HG03460 (cell line): ENCODE measurements around the gene PHTF1.

Experiments used
- ATAC-seq: cut with Tn5 transposase; IDR thresholded peaks from one replicate; pipeline ENCODE4 v1.9.1; 2021; ENCODE audit not compliant: unreplicated experiment

The PHTF1 gene

DNA sequence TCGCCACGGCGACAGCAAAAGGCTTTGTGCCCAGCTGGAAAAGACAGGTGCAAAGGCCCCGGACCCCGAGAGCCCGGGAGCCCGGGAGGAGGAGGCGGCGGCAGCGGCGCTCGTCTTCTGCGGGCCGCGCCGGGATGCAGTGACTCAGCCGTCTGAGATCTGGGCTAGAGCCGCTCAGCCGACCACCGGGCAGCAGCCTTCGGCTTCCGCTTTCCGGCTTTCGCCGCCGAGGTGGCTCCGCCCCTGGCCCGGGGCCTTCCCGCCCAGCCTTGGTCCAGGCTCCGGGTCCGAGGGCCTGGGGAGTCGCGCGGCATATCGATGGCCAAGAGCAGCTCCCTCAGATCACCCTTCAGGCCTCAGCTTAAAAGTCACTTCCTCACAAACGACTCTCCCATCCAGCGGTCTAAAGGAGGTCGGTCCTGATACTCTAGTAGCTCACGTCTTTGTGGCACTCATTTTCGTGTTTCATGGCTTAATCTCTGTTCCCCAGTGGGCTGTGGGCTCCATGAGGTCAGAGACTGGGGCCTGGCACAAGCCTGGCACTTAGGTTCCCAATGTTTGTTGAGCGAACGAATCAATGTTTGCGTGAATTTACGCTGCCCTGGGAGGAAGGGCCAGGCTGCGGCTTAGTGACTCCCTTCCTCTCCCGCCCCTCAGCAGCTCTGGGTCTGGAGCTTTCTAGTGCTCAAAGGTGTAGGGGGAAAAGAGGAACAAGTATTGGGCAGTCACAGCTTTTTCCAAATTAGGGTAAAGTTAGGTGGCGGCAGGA lies at the start of gene PHTF1:
TSS of gene PHTF1 (minus strand) at position 154 of the 769 bp plus-strand sequence. CDS start 783 bp downstream, outside the sequence.
- peak; percentile 87 for ATAC-seq

DNA sequence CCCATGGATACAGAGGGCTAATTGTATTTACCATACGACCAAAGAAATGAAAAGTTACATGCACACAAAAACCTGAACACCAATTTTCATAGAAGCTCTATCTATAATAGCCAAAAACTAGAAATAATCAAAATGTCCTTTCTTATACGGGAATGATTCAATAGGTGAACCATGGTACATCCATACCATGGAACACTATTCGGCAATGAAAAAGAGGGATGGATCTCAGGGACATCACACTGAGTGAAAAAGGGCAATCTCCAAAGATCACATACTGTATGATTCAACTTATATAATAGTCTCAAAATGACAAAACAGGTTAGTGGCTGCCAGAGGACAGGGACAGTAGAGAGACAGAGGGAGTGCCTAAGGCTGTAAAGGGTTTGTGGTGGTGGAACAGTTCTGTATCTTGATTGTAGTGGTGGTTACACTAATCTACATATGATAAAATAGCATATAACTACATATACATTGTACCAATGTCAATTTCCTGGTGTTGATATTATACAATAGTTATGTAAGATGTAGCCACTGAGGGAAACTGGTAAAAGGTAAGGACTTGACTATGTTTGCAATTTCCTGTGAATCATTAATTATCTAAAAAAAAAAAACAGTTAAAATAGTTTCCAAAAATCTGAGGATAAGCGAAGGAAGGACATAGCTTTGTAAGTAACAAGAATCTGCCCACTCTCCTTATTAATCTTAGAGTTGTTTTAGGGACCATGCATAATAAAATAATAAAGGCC lies 49.3 kb upstream of the PHTF1 start:
- ATAC-seq = no peak

DNA sequence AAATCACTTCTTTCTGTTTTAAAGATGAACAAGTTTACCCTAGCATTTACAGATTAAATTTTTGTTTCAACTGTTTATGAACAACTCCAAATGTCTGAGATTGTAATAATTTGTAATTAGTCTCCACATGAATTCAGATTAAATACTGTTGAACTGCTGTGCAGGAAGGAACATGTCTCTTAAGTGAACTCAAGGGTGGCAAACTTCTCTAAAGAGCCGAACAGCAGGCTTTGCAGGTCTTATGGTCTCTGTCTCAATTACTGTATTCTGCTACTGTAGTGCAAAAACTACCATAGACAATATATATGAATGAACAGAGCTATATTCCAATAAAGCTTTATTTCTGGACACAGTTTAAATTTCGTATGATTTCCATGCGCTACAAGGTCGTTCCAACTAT lies 46.4 kb upstream of the PHTF1 start:
- ATAC-seq = no peak

DNA sequence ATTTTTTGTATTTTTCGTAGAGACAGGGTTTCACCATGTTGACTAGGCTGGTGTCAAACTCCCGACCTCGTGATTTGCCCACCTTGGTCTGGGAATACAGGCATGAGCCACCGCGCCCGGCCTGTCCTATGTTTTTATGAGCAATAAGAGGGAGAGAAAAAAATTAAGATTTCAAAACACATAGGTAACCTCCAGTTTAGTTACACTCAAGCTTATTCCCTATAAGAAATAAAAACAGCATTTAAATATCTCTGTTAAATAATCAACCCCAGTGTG lies 45.9 kb upstream of the PHTF1 start:
- ATAC-seq = no peak

DNA sequence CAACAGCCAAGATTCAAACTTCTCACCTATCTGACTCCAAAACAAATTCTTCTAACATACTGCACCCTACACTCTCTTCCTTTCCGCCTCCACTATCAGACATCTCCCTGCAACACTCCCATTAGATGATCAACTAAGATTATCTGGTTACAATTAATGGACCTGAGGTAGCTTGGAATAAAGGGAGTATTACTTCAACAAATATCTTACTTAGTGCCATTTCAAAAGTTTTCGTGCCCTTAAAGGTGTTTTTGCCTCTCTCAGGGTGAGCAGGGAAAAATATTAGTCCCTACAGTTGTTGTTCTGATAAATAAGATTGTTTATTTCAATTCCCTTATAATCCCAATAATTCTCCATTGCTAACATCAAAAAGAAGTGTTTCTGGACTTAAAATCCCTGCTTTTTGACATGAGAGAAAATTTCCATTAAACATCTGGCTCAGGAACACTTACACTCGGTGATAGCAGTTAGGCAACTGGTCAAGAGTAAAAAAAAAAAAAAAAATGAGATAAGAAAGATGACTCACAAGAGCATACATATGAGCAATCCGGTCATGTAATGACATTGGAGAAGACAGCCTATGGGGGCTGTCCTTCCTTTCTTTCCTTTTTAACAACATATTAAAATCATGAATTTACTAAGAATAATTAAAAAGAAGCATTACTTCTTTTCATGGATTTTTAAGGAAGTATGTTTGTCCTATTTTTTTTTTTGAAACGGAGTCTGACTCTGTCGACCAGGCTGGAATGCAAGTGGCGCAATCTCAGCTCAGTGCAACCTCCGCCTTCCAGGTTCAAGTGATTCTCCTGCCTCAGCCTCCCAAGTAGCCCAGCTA lies 45.4 kb upstream of the PHTF1 start:
- ATAC-seq = no peak

DNA sequence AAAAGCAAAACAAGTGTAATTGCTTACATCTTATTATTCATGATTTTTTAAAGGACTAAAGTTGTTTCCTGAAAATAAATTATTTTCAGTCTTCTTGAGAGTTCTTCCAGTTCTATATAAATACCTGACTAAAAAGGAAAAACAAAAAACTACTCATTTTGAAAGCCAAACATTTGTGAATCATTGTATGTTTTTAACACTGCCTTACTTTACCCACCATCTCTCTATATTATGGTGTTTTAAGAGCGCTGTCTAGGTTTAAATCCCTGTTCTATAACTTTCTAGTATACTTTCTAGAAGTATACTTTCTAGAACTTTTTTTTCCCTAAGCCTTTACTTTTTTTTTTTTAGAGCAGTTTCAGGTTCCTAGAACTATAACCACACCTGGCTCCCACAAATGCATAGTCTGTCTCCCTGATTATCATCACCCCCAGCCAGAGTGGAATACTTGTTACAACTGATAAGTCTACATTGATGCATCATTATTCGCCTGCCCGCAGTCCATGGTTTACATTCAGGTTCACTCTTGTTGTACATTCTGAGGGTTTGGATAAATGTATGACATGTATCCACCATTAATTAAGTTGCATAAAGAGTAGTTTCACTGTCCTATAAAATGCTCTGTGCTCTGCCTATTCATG lies 43.2 kb upstream of the PHTF1 start:
- no peak for ATAC-seq

DNA sequence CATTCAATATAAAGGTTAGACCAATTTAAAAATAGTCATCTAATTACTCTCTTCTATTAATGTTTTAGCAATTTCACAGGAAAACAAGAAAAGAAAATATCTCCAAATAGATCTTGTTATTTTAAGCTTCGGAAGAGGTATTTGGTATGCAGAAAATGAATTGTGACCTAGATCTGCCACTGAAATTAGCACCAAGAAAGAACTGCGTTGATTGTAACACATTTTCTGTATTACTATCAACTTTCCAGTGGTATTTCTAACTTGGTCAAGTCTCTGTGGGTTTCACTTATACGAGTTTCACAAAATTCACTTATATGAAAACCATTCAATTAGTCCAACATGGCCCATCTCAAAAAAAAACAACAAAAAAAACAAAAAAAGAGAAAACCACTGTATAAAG lies 41.2 kb upstream of the PHTF1 start:
- ATAC-seq = no peak

DNA sequence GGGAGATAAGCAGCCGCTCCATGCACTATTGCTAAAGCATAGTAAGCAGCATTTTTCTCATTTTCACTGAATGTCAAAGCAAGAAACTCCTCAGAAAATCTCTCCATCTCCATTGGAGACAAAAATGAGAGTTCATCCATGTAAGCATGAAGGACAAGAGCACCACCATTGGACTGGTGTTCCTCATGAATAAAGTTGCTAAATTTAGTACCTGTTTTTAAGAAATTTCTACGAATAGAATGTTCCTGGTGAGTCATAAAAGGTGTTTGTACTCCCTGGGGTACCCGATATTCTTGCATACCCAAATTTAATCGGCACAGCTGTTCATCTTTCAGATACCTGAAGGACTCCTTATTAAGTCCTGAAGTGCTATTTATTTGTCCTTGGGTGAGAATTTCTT lies 38.2 kb upstream of the PHTF1 start:
- ATAC-seq = no peak

DNA sequence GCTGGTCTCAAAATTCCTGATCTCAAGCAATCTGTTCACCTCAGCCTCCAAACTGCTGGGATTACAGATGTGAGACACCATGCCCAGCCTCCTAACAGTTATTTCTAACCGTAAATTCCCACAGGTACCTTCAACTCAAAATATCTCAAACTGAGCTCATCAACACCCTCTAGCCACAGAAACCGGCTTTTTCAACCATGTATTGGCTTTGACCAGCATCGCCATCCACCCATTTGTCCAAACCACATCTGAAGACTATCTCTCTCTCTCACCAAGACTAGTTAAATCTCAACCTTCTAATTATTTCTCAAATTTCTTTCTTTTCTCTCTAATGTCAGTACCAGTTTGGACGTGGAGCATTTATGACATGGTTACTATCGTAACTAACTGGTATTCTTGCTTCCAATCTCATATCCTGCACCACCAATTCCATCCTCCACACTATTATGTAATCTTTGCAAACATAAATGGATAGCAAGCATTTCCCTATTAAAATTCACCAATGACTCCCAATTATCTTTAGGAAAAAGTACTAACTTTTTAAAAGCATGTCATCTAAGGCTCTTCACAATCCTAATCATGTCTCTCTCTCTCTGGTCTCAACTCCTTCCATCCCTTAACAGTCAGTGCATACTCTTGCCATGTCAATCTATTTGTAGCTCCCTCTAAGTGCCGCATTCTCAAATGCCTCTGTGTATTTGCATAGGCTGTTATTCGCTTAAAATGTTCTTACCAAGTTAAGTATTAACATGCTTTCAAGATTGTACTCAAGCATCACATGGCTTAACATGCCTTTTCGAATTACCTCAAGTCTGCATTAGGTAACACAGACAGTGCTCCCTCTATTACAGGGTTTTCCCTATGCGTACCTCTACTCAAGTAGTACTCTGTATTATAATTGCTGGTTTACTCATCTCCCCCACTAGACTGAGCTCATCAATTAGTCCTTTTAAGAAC lies 34.9 kb upstream of the PHTF1 start:
- ATAC-seq = no peak

DNA sequence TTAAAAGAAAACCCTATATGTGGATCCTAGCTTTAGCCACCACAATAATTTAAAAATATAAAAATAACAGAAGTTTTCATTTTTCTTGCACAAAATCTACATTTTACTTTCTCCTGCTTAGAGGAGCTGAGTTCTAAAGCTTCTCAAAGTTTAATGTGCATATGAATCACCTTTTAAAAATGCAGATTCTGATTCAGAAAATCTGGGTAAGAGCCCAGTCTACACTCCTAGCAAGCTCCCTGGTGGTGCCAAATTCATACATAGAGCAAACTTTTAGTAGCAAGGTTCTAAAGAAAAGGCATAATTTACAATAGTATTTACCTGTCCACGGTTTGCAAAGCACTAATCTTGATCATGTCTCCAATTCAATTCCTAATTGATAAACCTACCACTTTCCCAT lies 33.7 kb upstream of the PHTF1 start:
- no peak for ATAC-seq

DNA sequence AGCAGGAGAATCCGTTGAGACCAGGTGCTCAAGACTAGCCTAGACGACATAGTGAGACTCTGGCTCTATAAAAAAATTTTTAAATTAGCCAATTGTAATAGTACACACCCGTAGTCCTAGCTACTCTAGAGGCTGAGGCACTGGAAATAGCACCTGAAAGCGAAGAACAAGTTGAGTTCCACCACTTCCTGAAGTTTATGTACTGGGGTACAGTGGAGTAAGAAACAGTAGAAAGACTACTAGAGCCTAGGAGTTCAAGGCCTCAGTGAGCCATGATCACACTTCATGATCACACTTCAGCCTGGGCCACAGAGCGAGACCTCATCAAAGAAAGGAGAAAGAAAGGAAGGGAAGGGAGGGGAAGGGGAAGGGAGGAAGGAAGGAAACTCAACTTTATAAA lies 33.2 kb upstream of the PHTF1 start:
- ATAC-seq = no peak

DNA sequence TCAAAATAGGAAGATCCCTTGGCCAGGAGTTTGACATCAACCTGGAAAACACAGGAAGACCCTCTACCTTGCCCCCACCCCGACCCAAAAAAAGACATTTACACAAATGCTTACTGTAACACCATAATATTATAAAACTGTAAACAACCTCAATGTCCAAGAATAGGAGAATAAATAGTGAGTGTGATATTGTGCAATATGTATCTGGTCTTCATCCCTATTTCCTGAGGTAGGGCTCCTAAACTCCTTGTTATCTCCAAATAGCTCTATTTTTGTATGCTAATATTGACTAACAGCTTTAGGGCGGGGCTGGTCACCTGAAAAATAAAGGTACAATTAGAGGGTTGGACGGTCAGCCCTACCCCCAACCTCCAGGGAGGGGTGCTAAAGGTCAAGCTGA lies 29.5 kb upstream of the PHTF1 start:
- ATAC-seq = no peak

DNA sequence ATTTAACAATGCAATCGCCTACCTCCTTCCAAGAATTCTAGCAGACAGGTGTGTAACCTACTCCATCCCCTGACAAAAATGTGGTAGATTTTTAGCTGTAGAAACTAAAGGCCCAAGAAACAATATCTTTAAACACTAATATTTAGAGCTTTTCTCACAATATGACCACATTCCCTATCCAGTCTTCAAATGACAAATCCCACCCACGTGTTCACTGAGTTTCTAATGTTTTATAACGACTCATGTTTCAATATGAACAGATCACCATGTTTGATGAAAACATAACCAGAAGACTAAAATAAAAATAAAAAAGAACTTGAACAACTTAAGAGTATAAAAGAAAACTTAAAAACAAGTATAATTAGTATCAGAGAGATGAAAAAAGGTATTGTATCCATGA lies 28.4 kb upstream of the PHTF1 start:
- no peak for ATAC-seq

DNA sequence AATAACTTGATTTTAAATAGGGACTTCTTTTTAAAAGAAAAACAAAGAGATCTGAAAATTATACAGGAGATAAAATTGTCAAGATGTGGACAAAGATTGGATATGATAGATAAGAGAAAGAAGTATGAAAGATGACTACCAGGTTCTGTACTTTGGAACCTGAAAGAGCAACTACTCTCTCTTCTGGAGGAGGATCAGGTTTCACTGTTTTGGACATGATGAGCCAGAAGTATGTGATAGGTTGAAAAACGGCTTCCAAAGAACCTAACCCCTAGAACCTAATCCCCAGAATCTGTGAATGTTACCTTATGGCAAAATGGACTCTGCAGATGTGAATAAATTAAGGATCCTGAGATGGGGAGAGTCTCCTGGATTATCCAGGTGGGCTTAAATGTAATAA lies 26.8 kb upstream of the PHTF1 start:
- ATAC-seq = no peak

DNA sequence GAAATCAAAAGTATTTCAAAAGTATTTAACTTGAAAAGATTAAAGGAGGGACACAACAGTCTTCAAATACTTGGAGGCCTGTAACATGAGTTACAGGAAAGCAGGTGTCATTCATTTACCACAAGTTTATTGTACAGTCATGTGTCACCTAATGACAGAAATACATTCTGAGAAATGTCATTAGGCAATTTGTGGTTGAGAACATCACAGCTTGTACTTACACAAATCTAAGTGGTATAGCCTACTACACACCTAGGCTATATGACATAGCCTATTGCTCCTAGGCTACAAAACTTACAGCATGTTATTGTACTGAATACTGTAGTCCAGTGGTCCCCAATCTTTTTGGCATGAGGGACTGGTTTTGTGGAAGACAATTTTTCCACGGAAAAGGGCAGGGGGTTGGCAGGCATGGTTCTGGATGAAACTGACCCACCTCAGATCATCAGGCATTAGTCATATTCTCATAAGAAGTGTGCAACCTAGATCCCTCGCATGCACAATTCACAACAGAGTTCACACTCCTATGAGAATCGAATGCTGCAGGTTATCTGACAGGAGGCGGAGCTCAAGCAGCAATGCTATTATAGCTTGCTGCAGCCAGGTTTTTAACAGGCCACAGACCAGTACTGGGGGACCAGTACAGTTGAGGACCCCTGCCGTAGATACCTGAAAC lies 25.0 kb upstream of the PHTF1 start:
- peak; percentile 66 for ATAC-seq

DNA sequence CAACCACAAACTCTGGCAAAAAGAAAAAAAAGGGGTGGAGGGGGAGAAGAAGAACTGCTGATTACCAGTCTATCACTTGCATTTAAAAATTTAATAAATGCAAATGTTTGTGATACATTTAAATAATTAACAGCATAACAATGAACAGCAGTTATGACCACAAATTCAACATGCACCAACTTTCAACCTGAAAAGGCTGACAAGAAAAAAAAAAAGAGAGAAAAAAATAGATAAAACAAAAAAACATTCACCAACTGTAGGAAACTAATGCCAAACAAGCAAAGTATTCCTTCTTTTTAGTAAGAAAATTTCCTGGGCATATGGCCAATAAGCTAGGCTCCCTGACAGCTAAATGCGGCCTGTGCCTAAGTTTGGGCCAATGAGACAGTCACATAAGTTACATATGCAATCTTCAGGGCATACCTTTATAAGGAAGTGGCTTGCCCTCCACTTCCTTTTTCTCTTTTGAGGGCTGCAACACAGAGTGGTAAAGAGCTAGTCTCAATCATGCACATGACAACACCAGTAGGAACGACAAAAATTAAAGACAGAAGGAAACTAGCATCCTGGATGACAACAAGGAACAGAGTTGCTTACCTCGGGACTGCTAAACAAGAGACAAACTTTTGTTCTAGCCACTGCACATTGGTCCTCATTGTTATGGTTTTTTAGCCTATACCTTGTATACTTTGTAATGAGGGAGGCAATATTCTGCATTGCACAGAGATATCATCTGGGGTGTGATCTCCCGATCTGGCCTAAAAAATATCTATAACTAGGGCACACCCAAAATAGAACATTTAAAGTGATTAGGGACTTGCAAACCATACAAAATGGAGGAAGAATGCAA lies 24.2 kb upstream of the PHTF1 start:
- ATAC-seq = peak; percentile 83

DNA sequence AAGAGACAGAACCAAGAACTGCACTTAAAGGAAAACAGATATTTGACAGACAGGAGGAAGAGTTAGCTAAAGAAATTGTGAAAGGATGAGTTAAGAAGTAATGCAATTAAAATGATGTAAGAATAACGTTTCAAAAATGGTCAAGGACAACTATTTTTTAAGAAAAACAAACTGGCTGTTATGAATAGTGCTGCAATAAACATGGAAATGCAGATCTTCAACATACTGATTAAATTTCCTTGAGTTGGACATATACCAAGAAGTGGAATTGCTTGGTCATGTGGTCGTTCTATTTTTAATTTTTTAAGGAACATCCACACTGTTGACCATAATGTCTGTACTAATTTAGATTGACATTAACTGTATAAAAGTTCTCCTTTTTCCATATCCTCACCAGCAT lies 23.1 kb upstream of the PHTF1 start:
- no peak for ATAC-seq

DNA sequence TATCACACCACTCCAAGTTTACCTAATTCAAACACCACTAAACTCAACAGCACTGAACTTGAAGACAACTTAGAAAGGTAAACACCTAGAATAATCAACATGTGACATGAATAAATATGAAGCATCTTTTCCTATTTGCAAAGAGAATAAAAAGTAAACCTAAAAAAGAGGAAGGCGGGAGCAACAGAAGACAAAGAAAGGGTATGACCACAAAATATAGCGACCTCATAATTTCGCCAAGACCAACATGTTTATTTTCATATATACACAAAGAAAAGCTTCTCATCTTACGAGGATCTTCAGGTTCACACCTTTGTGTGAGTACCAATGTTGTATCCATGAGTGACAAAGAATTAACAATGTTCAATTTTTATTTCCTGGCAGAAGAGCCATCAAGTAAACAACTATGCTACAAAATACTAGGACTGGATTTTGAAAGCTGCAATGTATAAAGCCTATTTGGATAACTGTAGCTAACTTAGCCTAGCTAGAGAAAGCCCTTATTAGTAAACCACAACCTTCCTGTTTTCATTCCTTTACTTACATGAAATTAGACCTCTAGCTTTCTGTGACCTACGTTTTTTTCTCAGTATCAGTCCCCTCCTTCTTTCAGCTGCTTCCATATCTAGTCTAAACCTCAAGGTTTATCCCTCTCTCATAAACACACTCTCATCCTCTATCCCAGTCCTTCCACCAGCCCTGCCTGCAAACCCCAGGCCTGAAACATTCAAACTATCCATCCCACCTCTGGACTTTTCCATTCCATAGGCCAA lies 21.3 kb upstream of the PHTF1 start:
- ATAC-seq = no peak
